ENCODE results near the gene METTL27. TPM values are rescaled to one million over a fixed set of nuclear protein-coding genes. Genes with fewer than 3 reads are reported as not detected.
A peak's percentile ranks its signal among the peaks of the same experiment; 100 is the strongest.

METTL27 gene
- total RNA-seq, 1 donor from 2014 or later = 4.0 TPM

- Histone ChIP-seq H3K27me3 (ENCODE audit: low read depth) (peaks cover 4% of the 10 kb centered on the region), H3K4me1 (peaks cover 32% of the 10 kb centered on the region), H3K36me3 (no peaks in the 10 kb centered on the region), H3K4me3 (peak overlapping the region; percentile 59), H3K27ac (peak overlapping the region; percentile 88), H3K9me3 (no peaks in the 10 kb centered on the region)
- DNase-seq = peak; percentile 92
- ATAC-seq = peak; percentile 66 to 79
- no peak for TF ChIP-seq CTCF (IDR thresholded peaks at IDR 0.05)
- intact Hi-C loops (cut with DNase I) = no loop called here
Observed at GRCh38 chr7:73831834-73832651, 10.3 kb downstream of the METTL27 start.

- intact Hi-C loops (cut with DNase I) = no loop called here
- Histone ChIP-seq H3K4me3 (peak overlapping the region; percentile 59), H3K27me3 (ENCODE audit: low read depth) (peaks cover 4% of the 10 kb centered on the region), H3K27ac (peak overlapping the region; percentile 88), H3K4me1 (peaks cover 38% of the 10 kb centered on the region), H3K9me3 (no peaks in the 10 kb centered on the region), H3K36me3 (no peaks in the 10 kb centered on the region)
- DNase-seq (no peak), ATAC-seq (no peak)
- TF ChIP-seq CTCF (IDR thresholded peaks at IDR 0.05) = no peak
Observed at GRCh38 chr7:73831584-73831833, 10.8 kb downstream of the METTL27 start.

GRCh38 chr7:73830681-73831583 lies 11.4 kb downstream of the METTL27 start, which contains the start of gene CLDN4:
Gene CLDN4, plus strand, starts transcription at chr7:73830996. Its CDS starts 206 bp downstream, at chr7:73831202.
- intact Hi-C loops (cut with DNase I) = no loop called here
- Histone ChIP-seq H3K4me1 (peaks cover 39% of the 10 kb centered on the region), H3K36me3 (no peaks in the 10 kb centered on the region), H3K27me3 (ENCODE audit: low read depth) (peaks cover 4% of the 10 kb centered on the region), H3K4me3 (peak within 1 kb of the TSS; percentile 59), H3K27ac (peak within 1 kb of the TSS; percentile 88), H3K9me3 (no peaks in the 10 kb centered on the region)
- ATAC-seq (peak; percentile 74 to 79), DNase-seq (peak; percentile 89)
- no peak for TF ChIP-seq CTCF (IDR thresholded peaks at IDR 0.05)

- H3K4me3 ChIP-seq = peak overlapping the region; percentile 59
- intact Hi-C loops (cut with DNase I) = no loop called here
- ATAC-seq (no peak), DNase-seq (no peak)
- TF ChIP-seq CTCF (IDR thresholded peaks at IDR 0.05) = no peak
- H3K4me1 ChIP-seq = peaks cover 39% of the 10 kb centered on the region
- no peaks in the 10 kb centered on the region for H3K9me3 ChIP-seq
- H3K36me3 ChIP-seq = no peaks in the 10 kb centered on the region
- H3K27me3 ChIP-seq (ENCODE audit: low read depth) = peaks cover 4% of the 10 kb centered on the region
- peak overlapping the region; percentile 88 for H3K27ac ChIP-seq
Observed at GRCh38 chr7:73829921-73830680, 12.2 kb downstream of the METTL27 start.

- H3K36me3 ChIP-seq = no peaks in the 10 kb centered on the region
- DNase-seq (no peak), ATAC-seq (no peak)
- H3K4me3 ChIP-seq = no peak overlapping the region
- peak overlapping the region; percentile 88 for H3K27ac ChIP-seq
- peaks cover 39% of the 10 kb centered on the region for H3K4me1 ChIP-seq
- H3K27me3 ChIP-seq (ENCODE audit: low read depth) = peaks cover 4% of the 10 kb centered on the region
- no peaks in the 10 kb centered on the region for H3K9me3 ChIP-seq
- TF ChIP-seq CTCF (IDR thresholded peaks at IDR 0.05) = no peak
- intact Hi-C loops (cut with DNase I) = no loop called here
Observed at GRCh38 chr7:73829505-73829904, 12.8 kb downstream of the METTL27 start.

Data from lower lobe of right lung (tissue), 2 donors.